Measurements from ENCODE around the gene PRUNE2.

The PRUNE2 gene

DNA sequence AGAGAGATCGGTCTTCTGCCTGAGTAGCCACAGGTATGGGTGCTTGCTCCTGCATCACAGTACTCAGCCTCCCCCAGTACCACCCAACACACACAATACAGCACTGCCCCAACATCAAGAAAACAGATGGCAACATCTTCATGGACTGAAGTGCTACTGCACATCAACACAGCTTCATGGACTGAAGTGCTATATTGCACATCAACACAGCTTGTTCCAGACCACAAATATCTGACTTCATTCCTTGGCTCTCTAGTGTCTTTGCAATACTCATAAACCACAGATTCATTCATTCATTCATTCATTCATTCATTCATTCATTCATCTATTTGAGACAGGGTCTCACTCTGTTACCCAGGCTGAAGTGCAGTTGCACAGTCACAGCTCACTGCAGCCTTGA lies 172.8 kb downstream of the PRUNE2 start:
- in situ Hi-C loops (cut with HindIII; ENCODE audit: low sequenced_read_pairs): no loop called here
- no peak for DNase-seq (ENCODE audit: low read depth, low spot score)
- TF ChIP-seq CTCF (IDR thresholded peaks at IDR 0.05; ENCODE audit: low read depth, low read length): no peak
- H3K4me3 ChIP-seq (ENCODE audit: low read depth, low read length): no peak overlapping the region

DNA sequence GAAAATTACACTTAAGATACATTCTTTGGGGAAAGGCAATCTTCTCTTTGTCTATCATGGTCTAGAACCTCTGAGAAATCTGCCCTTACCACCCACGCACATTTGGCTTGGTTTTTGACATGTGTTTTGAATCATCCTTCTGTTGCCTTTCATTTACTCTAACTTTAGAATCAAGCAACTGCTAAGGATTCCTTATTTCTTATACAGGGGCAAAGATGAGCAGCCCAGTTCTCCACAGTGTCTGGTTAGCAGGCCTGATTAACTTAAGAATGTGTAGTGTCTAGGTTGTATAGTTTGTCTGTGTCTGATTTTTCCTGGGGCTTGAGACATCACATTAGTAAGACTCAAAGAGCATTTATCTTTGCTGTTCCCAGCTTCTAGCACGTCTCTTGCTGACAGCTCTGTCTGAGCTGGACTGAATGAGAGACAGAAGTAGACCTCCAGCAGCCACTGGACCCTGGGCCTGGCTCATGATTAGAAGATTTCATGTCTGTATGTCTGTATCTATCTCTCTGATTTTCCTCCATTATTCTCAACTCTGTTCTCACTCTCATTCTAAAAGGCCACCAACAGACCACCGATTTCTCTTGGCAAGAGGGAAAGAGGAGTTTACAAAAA lies 173.5 kb downstream of the PRUNE2 start:
- in situ Hi-C loops (cut with HindIII; ENCODE audit: low sequenced_read_pairs): no loop called here
- no peak for DNase-seq (ENCODE audit: low read depth, low spot score)
- no peak for TF ChIP-seq CTCF (IDR thresholded peaks at IDR 0.05; ENCODE audit: low read depth, low read length)
- no peak overlapping the region for H3K4me3 ChIP-seq (ENCODE audit: low read depth, low read length)

DNA sequence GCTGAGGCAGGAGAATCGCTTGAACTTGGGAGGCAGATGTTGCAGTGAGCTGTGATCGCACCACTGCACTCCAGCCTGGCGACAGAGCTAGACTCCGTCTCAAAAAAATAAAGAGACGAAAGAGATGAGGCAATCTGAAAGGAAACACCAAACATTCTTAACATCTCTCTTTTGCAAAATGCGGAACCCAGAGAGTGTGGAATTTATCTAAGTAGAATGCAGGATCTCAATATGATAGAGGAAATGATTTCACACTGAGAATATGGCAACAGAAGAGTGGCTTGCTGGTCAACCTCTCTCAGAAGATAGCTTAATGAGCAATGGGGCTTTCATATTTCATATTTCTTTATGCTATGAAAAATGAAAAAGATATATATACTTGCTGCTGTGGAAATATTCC lies 175.1 kb downstream of the PRUNE2 start:
- TF ChIP-seq CTCF (IDR thresholded peaks at IDR 0.05; ENCODE audit: low read depth, low read length): no peak
- no peak for DNase-seq (ENCODE audit: low read depth, low spot score)
- in situ Hi-C loops (cut with HindIII; ENCODE audit: low sequenced_read_pairs): no loop called here
- no peak overlapping the region for H3K4me3 ChIP-seq (ENCODE audit: low read depth, low read length)

DNA sequence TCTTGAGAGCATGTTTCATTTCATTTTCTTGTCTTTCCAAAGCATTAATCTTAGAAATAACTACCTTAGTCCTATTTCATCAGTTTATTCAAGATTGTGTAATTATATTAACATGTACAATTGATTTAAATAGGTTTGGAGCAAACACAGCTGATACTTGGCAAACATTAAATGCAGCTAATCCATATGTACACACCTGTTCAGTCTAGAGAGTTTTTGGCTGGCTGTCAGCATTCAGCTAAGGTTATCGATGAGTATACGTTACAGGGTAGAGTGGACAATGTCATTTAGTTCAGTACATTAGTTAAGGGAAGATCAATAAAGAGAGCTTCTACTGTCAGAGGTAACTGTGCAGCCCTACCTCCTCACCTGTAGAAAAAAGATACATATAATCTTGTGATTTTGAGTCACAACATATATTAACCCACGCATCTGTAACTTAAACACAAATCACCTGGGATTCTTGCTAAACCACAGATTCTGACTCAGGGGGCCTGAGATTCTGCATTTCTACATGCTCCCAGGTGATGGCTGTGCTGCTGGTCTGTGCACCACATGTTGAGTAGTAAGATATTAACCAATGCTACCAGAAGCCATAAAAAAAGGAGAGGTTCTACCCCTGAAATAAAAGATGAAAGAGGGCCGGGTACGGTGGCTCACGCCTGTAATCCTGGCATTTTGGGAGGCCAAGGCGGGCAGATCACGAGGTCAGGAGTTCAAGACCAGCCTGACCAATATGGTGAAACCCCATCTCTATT lies 175.8 kb downstream of the PRUNE2 start:
- TF ChIP-seq CTCF (IDR thresholded peaks at IDR 0.05; ENCODE audit: low read depth, low read length): no peak
- in situ Hi-C loops (cut with HindIII; ENCODE audit: low sequenced_read_pairs): no loop called here
- H3K4me3 ChIP-seq (ENCODE audit: low read depth, low read length): no peak overlapping the region

DNA sequence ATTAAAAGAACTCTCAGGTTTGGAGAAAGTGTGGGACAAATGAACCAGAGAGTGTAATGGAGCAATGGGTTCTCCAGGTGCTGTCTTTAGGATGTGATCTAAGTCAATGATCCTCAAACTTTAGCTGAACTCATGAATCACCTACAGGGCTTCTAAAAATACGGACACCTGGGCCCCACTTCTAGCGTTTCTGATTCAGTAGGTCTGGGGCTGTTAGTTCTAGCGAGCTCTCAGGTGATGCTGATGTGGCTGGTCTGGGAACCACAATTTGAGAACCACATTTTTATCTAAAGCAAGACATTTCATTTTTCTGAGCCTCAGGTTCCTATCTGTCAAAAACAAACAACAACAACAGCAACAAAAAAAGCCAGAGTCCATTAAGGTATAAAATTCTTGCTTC lies 176.8 kb downstream of the PRUNE2 start:
- in situ Hi-C loops (cut with HindIII; ENCODE audit: low sequenced_read_pairs): no loop called here
- DNase-seq (ENCODE audit: low read depth, low spot score): no peak
- no peak for TF ChIP-seq CTCF (IDR thresholded peaks at IDR 0.05; ENCODE audit: low read depth, low read length)
- no peak overlapping the region for H3K4me3 ChIP-seq (ENCODE audit: low read depth, low read length)

More for the DNA sequence above, 175.8 kb downstream of the PRUNE2 start:
- no peak for DNase-seq (ENCODE audit: low read depth, low spot score)

- H3K4me3 ChIP-seq (ENCODE audit: low read depth, low read length): no peak overlapping the region
- DNase-seq (ENCODE audit: low read depth, low spot score): no peak
- TF ChIP-seq CTCF (IDR thresholded peaks at IDR 0.05; ENCODE audit: low read depth, low read length): no peak
- in situ Hi-C loops (cut with HindIII; ENCODE audit: low sequenced_read_pairs): no loop called here
These were observed 180.0 kb downstream of the PRUNE2 start for GRCh38 chr9:76725885-76726284.
